IMR-90 (cell line): ENCODE data around the gene TMEM121B.

Source experiments
- CTCF ChIP-seq: conservative IDR thresholded peaks from 2 replicates; pipeline ENCODE4 v1.5.1; 2012; ENCODE audit warnings: mild to moderate bottlenecking, low read depth, low read length, improper control_type of control experiment
- FOS ChIP-seq: fragments of 150-350 bp; IDR thresholded peaks from 2 replicates; pipeline ENCODE4 v1.6.1; 2016; ENCODE audit warnings: low read depth, low read length
- POLR2A ChIP-seq: IDR thresholded peaks from 2 replicates; pipeline ENCODE4 v1.6.1; 2012; ENCODE audit warnings: mild to moderate bottlenecking, low read depth, low read length

- TF ChIP-seq CTCF (no peak), POLR2A (no peak), FOS (no peak)
Observed at GRCh38 chr22:17100621-17101020, 20.5 kb downstream of the TMEM121B start.
